Measurements from ENCODE around the gene ATP11A. TPM values are rescaled to one million over a fixed set of nuclear protein-coding genes. Genes with fewer than 3 reads are reported as not detected.

Gene ATP11A
- total and polyA plus RNA-seq, 11 donors: 20.5 to 146 (median 91.2) TPM

GRCh38 chr13:112716461-112716820 lies 26.6 kb downstream of the ATP11A start:
- Histone ChIP-seq H3K4me3 (no peak overlapping the region), H3K27ac (no peak overlapping the region), H3K4me1 (peaks cover 6 to 40% (median 22%) of the 10 kb centered on the region in 12 donors), H3K9me3 (peaks cover 0 to 11% (median 0%) of the 10 kb centered on the region in 12 donors), H3K27me3 (no peaks in the 10 kb centered on the region), H3K36me3 (peaks cover 0 to 10% (median 0%) of the 10 kb centered on the region in 9 donors)
- TF ChIP-seq POLR2A (IDR thresholded peaks at IDR 0.05): no peak
- TF ChIP-seq, protein P1, sequence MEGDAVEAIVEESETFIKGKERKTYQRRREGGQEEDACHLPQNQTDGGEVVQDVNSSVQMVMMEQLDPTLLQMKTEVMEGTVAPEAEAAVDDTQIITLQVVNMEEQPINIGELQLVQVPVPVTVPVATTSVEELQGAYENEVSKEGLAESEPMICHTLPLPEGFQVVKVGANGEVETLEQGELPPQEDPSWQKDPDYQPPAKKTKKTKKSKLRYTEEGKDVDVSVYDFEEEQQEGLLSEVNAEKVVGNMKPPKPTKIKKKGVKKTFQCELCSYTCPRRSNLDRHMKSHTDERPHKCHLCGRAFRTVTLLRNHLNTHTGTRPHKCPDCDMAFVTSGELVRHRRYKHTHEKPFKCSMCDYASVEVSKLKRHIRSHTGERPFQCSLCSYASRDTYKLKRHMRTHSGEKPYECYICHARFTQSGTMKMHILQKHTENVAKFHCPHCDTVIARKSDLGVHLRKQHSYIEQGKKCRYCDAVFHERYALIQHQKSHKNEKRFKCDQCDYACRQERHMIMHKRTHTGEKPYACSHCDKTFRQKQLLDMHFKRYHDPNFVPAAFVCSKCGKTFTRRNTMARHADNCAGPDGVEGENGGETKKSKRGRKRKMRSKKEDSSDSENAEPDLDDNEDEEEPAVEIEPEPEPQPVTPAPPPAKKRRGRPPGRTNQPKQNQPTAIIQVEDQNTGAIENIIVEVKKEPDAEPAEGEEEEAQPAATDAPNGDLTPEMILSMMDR (IDR thresholded peaks at IDR 0.05): no peak
- ATAC-seq (no peak), DNase-seq (no peak)
- intact Hi-C loops (cut with DNase I): no loop called here
- WGBS, 4 donors: 97 to 100% (median 98%) methylated on average over 8 to 13 of the region's 13 CpGs

- H3K36me3 ChIP-seq: peaks cover 0 to 10% (median 0%) of the 10 kb centered on the region in 9 donors
- 88 to 93% (median 90%) methylated on average over 12 to 14 of the region's 14 CpGs for WGBS, 4 donors
- TF ChIP-seq, protein P1 (IDR thresholded peaks at IDR 0.05): no peak
- TF ChIP-seq POLR2A (IDR thresholded peaks at IDR 0.05): no peak
- DNase-seq (peak in 1 of 5 donors; percentile 18), ATAC-seq (no peak)
- H3K9me3 ChIP-seq: peaks cover 0 to 11% (median 0%) of the 10 kb centered on the region in 12 donors
- intact Hi-C loops (cut with DNase I): no loop called here
- H3K27me3 ChIP-seq: no peaks in the 10 kb centered on the region
- H3K4me3 ChIP-seq: no peak overlapping the region
- H3K27ac ChIP-seq: no peak overlapping the region
- H3K4me1 ChIP-seq: peaks cover 10 to 38% (median 20%) of the 10 kb centered on the region in 12 donors
Measured at GRCh38 chr13:112716841-112717520, 27.1 kb downstream of the ATP11A start.

GRCh38 chr13:112718318-112718717 lies 28.5 kb downstream of the ATP11A start:
- TF ChIP-seq POLR2A (IDR thresholded peaks at IDR 0.05): no peak
- TF ChIP-seq, protein P1 (IDR thresholded peaks at IDR 0.05): no peak

DNA sequence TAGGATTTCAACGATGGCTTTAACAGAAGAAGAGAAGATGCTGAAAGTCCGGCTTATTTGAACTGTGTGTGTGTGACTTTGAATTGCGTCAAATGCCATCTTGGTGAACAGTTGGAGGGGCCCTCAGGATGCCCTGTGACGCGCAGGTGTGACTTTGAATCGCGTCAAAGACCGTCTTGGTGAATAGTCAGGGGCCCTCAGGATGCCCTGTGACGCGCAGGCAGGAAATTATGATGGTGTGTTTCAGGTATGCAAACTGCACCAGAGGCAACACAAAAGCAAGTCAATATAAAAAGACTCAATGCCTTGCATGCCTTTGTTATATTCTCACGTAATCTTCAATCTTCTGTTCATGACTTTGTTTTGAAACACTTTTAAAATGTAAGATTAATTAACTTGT lies 29.2 kb downstream of the ATP11A start:
- Histone ChIP-seq H3K27me3 (no peaks in the 10 kb centered on the region), H3K4me3 (no peak overlapping the region), H3K4me1 (peaks cover 0 to 36% (median 17%) of the 10 kb centered on the region in 12 donors), H3K36me3 (peaks cover 0 to 10% (median 0%) of the 10 kb centered on the region in 9 donors), H3K27ac (no peak overlapping the region), H3K9me3 (peaks cover 0 to 11% (median 0%) of the 10 kb centered on the region in 12 donors)
- DNase-seq: no peak
- intact Hi-C loops (cut with DNase I): no loop called here
- WGBS, 4 donors: 81 to 87% (median 83%) methylated on average over 11 of the region's 11 CpGs
- ATAC-seq: no peak
- TF ChIP-seq, protein P1 (IDR thresholded peaks at IDR 0.05): no peak
- no peak for TF ChIP-seq POLR2A (IDR thresholded peaks at IDR 0.05)

More at GRCh38 chr13:112718318-112718717, 28.5 kb downstream of the ATP11A start:
- Histone ChIP-seq H3K27ac (no peak overlapping the region), H3K27me3 (no peaks in the 10 kb centered on the region), H3K4me3 (no peak overlapping the region), H3K4me1 (peaks cover 4 to 35% (median 17%) of the 10 kb centered on the region in 12 donors), H3K36me3 (peaks cover 0 to 10% (median 0%) of the 10 kb centered on the region in 9 donors), H3K9me3 (peaks cover 0 to 11% (median 0%) of the 10 kb centered on the region in 12 donors)
- DNase-seq (no peak), ATAC-seq (no peak)
- intact Hi-C loops (cut with DNase I): no loop called here
- WGBS, 4 donors: 96 to 97% (median 96%) methylated on average over 9 of the region's 9 CpGs
